ENCODE data around the gene NUP153. TPM values are rescaled to one million over a fixed set of nuclear protein-coding genes. Genes with fewer than 3 reads are reported as not detected.
"Not testable (repeated sequence)": the region's sequence is repeated elsewhere in the genome, so short reads cannot be mapped to it uniquely, and the experiment has no call there.

Gene NUP153
- total RNA-seq, 1 donor from 2014 or later: 22.1 TPM

- no peak for DNase-seq (ENCODE audit: low spot score)
Observed at GRCh38 chr6:17602888-17603287, 103.8 kb downstream of the NUP153 start.

DNA sequence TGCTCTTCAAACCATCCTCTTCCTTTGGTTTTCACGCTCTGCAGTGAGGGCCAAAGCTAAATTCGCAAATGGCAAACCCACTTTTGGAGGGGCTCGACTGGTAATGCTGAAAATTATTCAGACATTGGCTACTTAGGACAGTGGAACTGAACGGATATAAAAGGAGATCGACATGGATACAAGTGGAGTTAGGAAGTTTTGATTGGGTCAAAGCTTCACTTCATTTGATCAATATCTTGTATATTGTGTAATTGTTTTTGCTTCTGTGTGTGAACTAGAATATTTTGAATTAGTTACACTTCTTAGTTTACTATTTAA, 105.4 kb downstream of the NUP153 start:
- DNase-seq (ENCODE audit: low spot score): no peak

GRCh38 chr6:17600527-17601385, 106.0 kb downstream of the NUP153 start:
- peak; percentile 33 for DNase-seq (ENCODE audit: low spot score)

- DNase-seq (ENCODE audit: low spot score): peak; percentile 94
Observed at GRCh38 chr6:17599877-17600526, 106.7 kb downstream of the NUP153 start, which contains the start of gene FAM8A1. TSS of gene FAM8A1 (plus strand) at chr6:17600302. CDS start at chr6:17600410, 108 bp downstream.

GRCh38 chr6:17596085-17596484, 110.6 kb downstream of the NUP153 start:
- DNase-seq (ENCODE audit: low spot score): no peak

- DNase-seq (ENCODE audit: low spot score): no peak
Observed at GRCh38 chr6:17593246-17593645, 113.5 kb downstream of the NUP153 start.

GRCh38 chr6:17591287-17591686, 115.4 kb downstream of the NUP153 start:
- DNase-seq (ENCODE audit: low spot score): no peak

DNA sequence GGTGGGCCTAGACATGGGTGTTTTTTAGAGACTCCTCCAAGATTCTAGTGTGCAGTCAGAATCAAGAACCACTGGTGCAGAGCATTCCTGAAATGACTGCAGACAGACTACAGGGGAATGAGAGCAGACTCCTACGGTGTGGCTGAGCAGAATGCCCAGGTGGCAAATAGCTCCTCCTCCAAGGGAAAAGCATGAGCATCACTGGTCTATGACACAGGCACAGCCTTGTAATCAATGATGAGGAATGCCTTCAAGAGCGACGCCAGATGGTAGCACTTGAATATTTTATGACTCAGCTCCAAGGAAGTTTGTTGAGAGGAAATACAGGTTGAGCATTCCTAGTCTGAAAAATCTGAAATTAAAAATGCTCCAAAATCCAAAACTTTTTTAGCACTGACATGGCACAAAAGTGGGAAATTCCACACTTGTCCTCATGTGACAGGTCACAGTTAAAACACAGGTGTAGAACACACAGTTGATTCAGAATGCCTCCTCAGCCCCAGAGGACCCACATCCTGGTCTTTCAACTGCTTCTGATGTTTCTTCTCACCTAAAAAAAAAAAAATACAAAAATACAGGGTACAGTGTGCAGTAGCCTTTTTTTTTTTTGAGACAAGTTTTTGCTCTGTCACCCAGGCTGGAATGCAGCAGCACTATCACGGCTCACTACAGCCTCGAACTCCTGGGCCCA, 117.2 kb downstream of the NUP153 start:
- peak; percentile 14 for DNase-seq (ENCODE audit: low spot score)

- DNase-seq (ENCODE audit: low spot score): no peak
Observed at GRCh38 chr6:17588011-17588410, 118.7 kb downstream of the NUP153 start.

- DNase-seq (ENCODE audit: low spot score): not testable (repeated sequence)
Observed at GRCh38 chr6:17586623-17587022, 120.1 kb downstream of the NUP153 start.

- no peak for DNase-seq (ENCODE audit: low spot score)
Observed at GRCh38 chr6:17585766-17586490, 120.8 kb downstream of the NUP153 start.

DNA sequence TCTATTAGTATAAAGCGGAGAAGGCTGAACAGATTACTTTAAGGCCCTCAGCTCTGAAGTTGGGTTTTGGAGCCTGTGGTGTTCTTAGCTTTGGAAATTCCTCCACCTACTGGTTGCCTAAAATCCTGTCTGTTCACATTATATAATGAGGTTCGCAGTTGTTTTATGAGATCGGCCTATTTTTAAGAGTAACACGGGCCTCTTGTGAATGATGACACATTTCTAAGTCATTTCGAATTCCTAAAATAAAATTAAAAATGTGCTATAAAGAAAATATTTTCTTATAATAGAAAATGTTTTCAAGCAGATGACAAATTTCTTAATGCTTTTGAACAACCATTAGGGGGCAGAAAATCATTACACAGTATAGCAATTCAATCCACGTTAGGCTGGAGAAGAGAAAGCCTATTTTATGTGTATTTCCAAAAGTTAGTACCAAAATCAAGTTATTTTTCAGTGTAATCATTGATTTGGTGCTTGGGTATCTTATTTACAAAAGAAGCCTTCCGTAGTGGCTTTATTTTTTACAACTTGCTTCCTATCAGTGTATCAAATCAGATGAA, 122.4 kb downstream of the NUP153 start:
- peak; percentile 87 for DNase-seq (ENCODE audit: low spot score)

DNA sequence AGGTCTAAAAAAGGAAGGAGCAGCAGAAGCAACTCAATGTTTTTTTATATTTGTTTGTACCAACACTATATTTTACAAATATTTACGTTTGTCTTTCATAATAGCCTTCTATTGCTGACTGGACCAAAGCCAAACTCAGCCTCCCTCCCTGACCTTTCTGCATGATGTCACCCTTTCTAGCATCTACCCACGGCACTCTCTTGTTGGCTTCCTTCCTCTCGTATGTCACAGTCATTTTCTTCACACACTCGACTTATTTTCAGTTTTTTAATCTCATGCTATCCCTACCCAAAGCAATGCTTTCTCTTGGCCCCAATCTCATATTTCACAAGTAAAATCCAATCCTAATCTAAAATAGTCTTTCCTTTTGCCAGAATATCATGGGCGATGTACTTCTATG, 122.9 kb downstream of the NUP153 start:
- DNase-seq (ENCODE audit: low spot score): no peak

DNA sequence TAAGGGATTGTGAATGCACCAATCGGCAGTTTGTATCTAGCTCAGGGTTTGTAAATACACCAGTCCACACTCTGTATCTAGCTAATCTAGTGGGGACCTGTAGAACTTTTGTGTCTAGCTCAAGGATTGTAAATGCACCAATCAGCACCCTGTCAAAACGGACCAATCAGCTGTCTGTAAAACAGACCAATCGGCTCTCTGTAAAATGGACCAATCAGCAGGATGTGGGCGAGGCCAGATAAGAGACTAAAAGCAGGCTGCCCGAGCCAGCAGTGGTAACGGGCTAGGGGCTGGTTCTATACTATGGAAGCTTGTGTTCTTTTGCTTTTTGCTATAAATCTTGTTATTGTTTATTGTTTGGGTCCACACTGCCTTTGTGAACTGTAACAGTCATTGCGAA, 125.4 kb downstream of the NUP153 start:
- DNase-seq (ENCODE audit: low spot score): not testable (repeated sequence)

DNA sequence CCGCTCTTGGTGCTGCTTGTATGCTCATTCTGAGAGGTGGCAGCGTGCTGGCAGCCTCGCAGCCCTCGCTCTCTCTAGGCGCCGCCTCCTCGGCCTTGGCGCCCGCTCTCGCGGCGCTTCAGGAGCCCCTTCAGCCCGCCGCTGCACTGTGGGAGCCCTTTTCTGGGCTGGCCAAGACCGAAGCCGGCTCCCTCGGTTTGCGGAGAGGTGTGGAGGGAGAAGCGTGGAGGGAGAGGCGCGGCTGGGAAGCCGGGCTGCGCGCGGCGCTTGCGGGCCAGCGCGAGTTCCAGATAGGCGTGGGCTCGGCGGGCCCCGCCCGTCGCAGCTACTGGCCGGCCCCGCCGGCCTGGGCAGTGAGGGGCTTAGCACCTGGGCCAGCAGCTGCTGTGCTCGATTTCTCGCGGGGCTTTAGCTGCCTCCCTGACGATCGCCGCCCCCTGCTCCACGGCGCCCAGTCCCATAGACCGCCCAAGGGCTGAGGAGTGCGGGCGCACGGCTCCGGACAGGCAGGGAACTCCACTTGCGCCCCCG, 126.1 kb downstream of the NUP153 start:
- DNase-seq (ENCODE audit: low spot score): peak; percentile 21

DNA sequence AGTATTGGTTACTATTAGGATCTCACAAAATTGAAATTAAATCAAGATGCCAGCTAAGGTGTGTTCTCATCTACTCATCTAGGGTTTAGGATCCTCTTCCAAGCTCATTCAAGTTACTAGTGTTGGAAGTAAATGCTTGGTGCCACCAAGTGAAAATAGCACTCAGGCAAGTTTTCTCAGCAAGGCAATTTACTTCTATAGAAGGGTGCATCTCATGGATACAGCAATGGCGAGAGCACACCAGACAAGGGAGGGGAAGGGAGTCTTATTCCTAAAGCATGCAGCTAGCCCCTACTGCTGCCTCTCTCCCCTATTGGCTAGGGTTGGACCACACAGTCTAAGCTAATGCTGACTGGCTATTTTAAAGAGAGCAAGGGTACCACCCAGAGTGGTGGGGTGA, 129.7 kb downstream of the NUP153 start:
- no peak for DNase-seq (ENCODE audit: low spot score)

GRCh38 chr6:17574866-17575560, 131.7 kb downstream of the NUP153 start:
- no peak for DNase-seq (ENCODE audit: low spot score)

DNA sequence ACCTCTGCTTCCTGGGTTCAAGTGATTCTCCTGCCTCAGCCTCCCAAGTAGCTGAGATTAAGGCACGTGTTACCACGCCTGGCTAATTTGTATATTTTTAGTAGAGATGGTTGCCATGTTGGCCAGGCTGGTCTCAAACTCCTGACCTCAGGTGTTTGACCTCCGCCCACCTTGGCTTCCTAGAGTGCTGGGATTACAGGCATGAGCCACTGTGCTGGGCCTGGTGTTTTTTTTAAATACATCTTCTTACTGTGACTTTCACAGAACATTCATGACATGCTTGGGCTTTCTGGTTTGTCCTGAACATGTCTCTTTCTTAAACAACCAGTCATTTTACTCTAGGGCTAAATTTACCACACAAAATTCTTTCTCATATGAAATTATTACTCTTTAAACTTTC, 141.3 kb downstream of the NUP153 start:
- no peak for DNase-seq (ENCODE audit: low spot score)

All from umbilical cord (tissue), 2 donors.